22Rv1 (cell line): Measurements from ENCODE around the gene ZNF354C.
"Not testable (repeated sequence)": the region's sequence is repeated elsewhere in the genome, so short reads cannot be mapped to it uniquely, and the experiment has no call there.

Source experiments
- CTCF ChIP-seq: fragments of 450-650 bp; IDR thresholded peaks from 2 replicates; pipeline ENCODE4 v1.5.1; 2017; ENCODE audit warnings: mild to moderate bottlenecking
- ZFX ChIP-seq: fragments of 450-650 bp; IDR thresholded peaks from 2 replicates; pipeline ENCODE4 v1.6.1; 2017; ENCODE audit warnings: antibody characterized with exemption, borderline replicate concordance

GRCh38 chr5:179101282-179101681, 41.1 kb downstream of the ZNF354C start:
- TF ChIP-seq CTCF, ZFX: not testable (repeated sequence)
